MM.1S (cell line): ENCODE measurements around the gene PPP1R16B.

ENCODE experiments used
- DNase-seq: peaks from one replicate; pipeline ENCODE4 v3.0.0-alpha.2; 2015
- H2AFZ ChIP-seq: fragments of 300-600 bp; sonication (generic); 2 replicates; pipeline ENCODE4 v1.6.0; 2016; ENCODE audit warnings: antibody characterized with exemption, low read length
- H3F3A ChIP-seq: fragments of 300-600 bp; sonication (generic); 2 replicates; pipeline ENCODE4 v1.6.1; 2016; ENCODE audit warnings: mild to moderate bottlenecking, antibody characterized with exemption, low read length, moderate library complexity, mixed read lengths; ENCODE audit not compliant: insufficient read depth
- H3K27ac ChIP-seq: fragments of 300-600 bp; sonication (generic); 2 replicates; pipeline ENCODE4 v1.5.1; 2016; ENCODE audit warnings: mild to moderate bottlenecking, low read length
- H3K27me3 ChIP-seq: fragments of 300-600 bp; sonication (generic); replicated peaks from 2 replicates; pipeline ENCODE4 v1.6.0; 2016; ENCODE audit warnings: low read length; ENCODE audit not compliant: insufficient read depth
- H3K36me3 ChIP-seq: fragments of 300-600 bp; sonication (generic); replicated peaks from 2 replicates; pipeline ENCODE4 v1.6.1; 2016; ENCODE audit warnings: mild to moderate bottlenecking, low read length, mixed read lengths; ENCODE audit not compliant: insufficient read depth
- H3K4me1 ChIP-seq: fragments of 300-600 bp; sonication (generic); 2 replicates; pipeline ENCODE4 v1.6.1; 2016; ENCODE audit warnings: low read length, mixed read lengths
- H3K4me2 ChIP-seq: fragments of 300-600 bp; sonication (generic); 2 replicates; pipeline ENCODE4 v1.6.0; 2016; ENCODE audit warnings: low read depth, low read length
- H3K4me3 ChIP-seq: fragments of 300-600 bp; sonication (generic); 2 replicates; pipeline ENCODE4 v1.5.1; 2016; ENCODE audit warnings: low read length, mixed read lengths
- H3K79me2 ChIP-seq: fragments of 300-600 bp; sonication (generic); 2 replicates; pipeline ENCODE4 v1.6.1; 2016; ENCODE audit warnings: mixed run types, low read length, mixed read lengths
- H3K9ac ChIP-seq: fragments of 300-600 bp; sonication (generic); 2 replicates; pipeline ENCODE4 v1.6.1; 2016; ENCODE audit warnings: low read length, mixed read lengths
- H3K9me2 ChIP-seq: fragments of 300-600 bp; sonication (generic); replicated peaks from 2 replicates; pipeline ENCODE4 v1.6.1; 2016; ENCODE audit warnings: mild to moderate bottlenecking, low read length, mixed read lengths; ENCODE audit not compliant: insufficient read depth
- H3K9me3 ChIP-seq: fragments of 300-600 bp; sonication (generic); replicated peaks from 2 replicates; pipeline ENCODE4 v1.6.1; 2016; ENCODE audit warnings: mild to moderate bottlenecking, low read length, mixed read lengths; ENCODE audit not compliant: insufficient read depth
- H4K20me1 ChIP-seq: fragments of 300-600 bp; sonication (generic); 2 replicates; pipeline ENCODE4 v1.6.1; 2016; ENCODE audit warnings: mild to moderate bottlenecking, low read length, moderate library complexity, mixed read lengths; ENCODE audit not compliant: insufficient read depth
- CTCF ChIP-seq: fragments of 300-600 bp; sonication (generic); IDR thresholded peaks from 2 replicates; pipeline ENCODE4 v1.5.1; 2016; ENCODE audit warnings: antibody characterized with exemption, low read length, mixed read lengths
- EZH2 ChIP-seq: fragments of 300-600 bp; sonication (generic); optimal IDR thresholded peaks from 2 replicates; pipeline ENCODE3; 2017; ENCODE audit warnings: low read depth, mild to moderate bottlenecking, antibody characterized with exemption, low read length, mixed read lengths
- EZH2phosphoT487 ChIP-seq: fragments of 300-600 bp; sonication (generic); IDR thresholded peaks from 2 replicates; pipeline ENCODE4 v1.6.1; 2018; ENCODE audit warnings: antibody characterized with exemption, low read length

Gene PPP1R16B

DNA sequence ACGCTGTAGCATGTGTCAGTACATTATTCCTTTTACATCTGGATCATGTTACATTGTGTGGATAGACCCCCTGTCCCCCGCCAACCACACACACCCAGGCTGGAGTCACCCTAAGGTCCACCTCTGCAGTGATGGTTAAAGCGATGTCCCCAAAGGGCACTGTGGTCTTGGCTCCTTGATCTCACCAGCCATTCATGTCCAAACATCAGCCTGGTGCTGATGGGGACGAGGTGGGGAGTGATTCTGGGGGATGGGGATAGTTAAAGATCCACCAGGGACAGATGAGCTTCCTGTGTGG lies 61.5 kb downstream of the PPP1R16B start:
- Histone ChIP-seq H2AFZ (no peak overlapping the region), H3K79me2 (peaks cover 77% of the 10 kb centered on the region), H4K20me1 (no peaks in the 10 kb centered on the region), H3K9me2 (no peaks in the 10 kb centered on the region), H3K36me3 (peaks cover 7% of the 10 kb centered on the region), H3K4me2 (no peak overlapping the region), H3K9me3 (no peaks in the 10 kb centered on the region), H3K4me1 (peaks cover 45% of the 10 kb centered on the region), H3K27ac (no peak overlapping the region), H3K4me3 (no peak overlapping the region), H3K9ac (no peak overlapping the region), H3K27me3 (no peaks in the 10 kb centered on the region), H3F3A (peaks cover 30% of the 10 kb centered on the region)
- DNase-seq = no peak
- TF ChIP-seq CTCF (no peak), EZH2phosphoT487 (no peak), EZH2 (no peak)

- Histone ChIP-seq H3K27me3 (no peaks in the 10 kb centered on the region), H3K9me2 (no peaks in the 10 kb centered on the region), H3K79me2 (peaks cover 54% of the 10 kb centered on the region), H4K20me1 (no peaks in the 10 kb centered on the region), H3K9ac (peak overlapping the region; percentile 64), H3K4me1 (peaks cover 69% of the 10 kb centered on the region), H3K9me3 (no peaks in the 10 kb centered on the region), H2AFZ (no peak overlapping the region), H3K27ac (peak overlapping the region; percentile 97), H3K4me3 (peak overlapping the region; percentile 35), H3F3A (peaks cover 66% of the 10 kb centered on the region), H3K4me2 (peak overlapping the region; percentile 53), H3K36me3 (no peaks in the 10 kb centered on the region; the same call in 1 of the 2 replicates)
- TF ChIP-seq EZH2 (no peak), EZH2phosphoT487 (no peak), CTCF (no peak)
- peak; percentile 87 for DNase-seq
These were observed 65.4 kb downstream of the PPP1R16B start for GRCh38 chr20:38870733-38871559.

DNA sequence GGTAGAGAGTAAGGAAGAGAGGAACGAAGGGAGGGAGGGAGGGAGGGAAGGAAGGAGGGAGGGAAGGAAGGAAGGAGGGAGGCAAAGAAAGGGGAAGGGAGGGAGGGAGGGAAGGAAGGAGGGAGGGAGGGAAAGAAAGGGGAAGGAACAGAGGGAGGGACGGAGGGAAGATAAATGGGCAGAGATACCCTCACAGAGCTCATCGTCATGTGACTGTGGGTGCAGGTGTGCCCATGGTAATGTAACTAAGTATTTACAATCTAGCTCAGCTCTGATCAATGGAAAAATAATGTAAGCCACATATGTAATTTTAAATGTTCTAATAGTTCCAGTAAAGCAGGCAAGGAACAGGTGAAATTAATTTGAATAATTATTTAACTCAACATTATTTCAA lies 66.1 kb downstream of the PPP1R16B start:
- Histone ChIP-seq H3K9me2 (no peaks in the 10 kb centered on the region), H3K36me3 (peaks cover under 1% of the 10 kb centered on the region; the same call in 1 of the 2 replicates), H4K20me1 (no peaks in the 10 kb centered on the region), H3F3A (peaks cover 72% of the 10 kb centered on the region), H2AFZ (no peak overlapping the region), H3K4me1 (peaks cover 75% of the 10 kb centered on the region), H3K4me2 (peak overlapping the region; percentile 87; the same call in 1 of the 2 replicates), H3K9ac (peak overlapping the region; percentile 93), H3K9me3 (no peaks in the 10 kb centered on the region), H3K79me2 (peaks cover 54% of the 10 kb centered on the region), H3K27me3 (no peaks in the 10 kb centered on the region), H3K4me3 (no peak overlapping the region; the same call in 1 of the 2 replicates), H3K27ac (peak overlapping the region; percentile 97)
- peak; percentile 53 for DNase-seq
- TF ChIP-seq EZH2 = no peak
- TF ChIP-seq CTCF = no peak
- no peak for TF ChIP-seq EZH2phosphoT487
